CD4-positive, CD25-positive, alpha-beta regulatory T cell (primary cell): ENCODE results near the gene TRIM47. TPM values are rescaled to one million over a fixed set of nuclear protein-coding genes. Genes with fewer than 3 reads are reported as not detected.

ENCODE experiments used
- ATAC-seq, 2 donors: fragments of 150-1000 bp; cut with Tn5 transposase; one replicate each; pipeline ENCODE4 v1.10.0; 2021; ENCODE audit warnings: low read depth in 2 of 2, moderate number of reproducible peaks in 2 of 2, moderate library complexity in 1 of 2
- DNase-seq, 3 donors: peaks; one replicate each; pipeline versions ENCODE4 v3.0.0 to v3.0.0-alpha.2; 2012 to 2022; ENCODE audit warnings: mixed read lengths in 1 of 3
- H3K27ac ChIP-seq: one replicate; pipeline ENCODE4 v1.7.0; 2013; ENCODE audit warnings: mild to moderate bottlenecking, low read length; ENCODE audit not compliant: insufficient read depth, poor library complexity, severe bottlenecking
- H3K27me3 ChIP-seq: one replicate; pipeline ENCODE4 v1.7.0; 2013; ENCODE audit warnings: low read length; ENCODE audit not compliant: control insufficient read depth, insufficient read depth
- H3K36me3 ChIP-seq: one replicate; pipeline ENCODE4 v1.7.0; 2013; ENCODE audit warnings: mild to moderate bottlenecking, low read length, moderate library complexity; ENCODE audit not compliant: control insufficient read depth, insufficient read depth
- H3K4me1 ChIP-seq: 2 replicates; pipeline ENCODE4 v1.7.0; 2013; ENCODE audit warnings: mild to moderate bottlenecking, low read length; ENCODE audit not compliant: insufficient read depth, control insufficient read depth, poor library complexity, severe bottlenecking
- H3K4me3 ChIP-seq: one replicate; pipeline ENCODE4 v1.7.0; 2013; ENCODE audit warnings: low read depth, mild to moderate bottlenecking, low read length, moderate library complexity
- H3K9me3 ChIP-seq, 2 experiments: 1 replicate in 1 of 2; 2 replicates in 1 of 2; pipeline ENCODE4 v1.7.0; 2013; ENCODE audit warnings: low read length in 2 of 2, mild to moderate bottlenecking in 1 of 2, moderate library complexity in 1 of 2; ENCODE audit not compliant: control insufficient read depth in 2 of 2
- H3K27ac Mint-ChIP-seq, 3 donors: one replicate each; pipeline ENCODE4 v1.8.0; 2020 to 2022; ENCODE audit warnings: mild to moderate bottlenecking in 3 of 3, mixed read lengths in 3 of 3, moderate library complexity in 2 of 3
- H3K27me3 Mint-ChIP-seq: one replicate; pipeline ENCODE4 v1.8.0; 2022; ENCODE audit warnings: mild to moderate bottlenecking, mixed read lengths
- H3K36me3 Mint-ChIP-seq: one replicate; pipeline ENCODE4 v1.8.0; 2020; ENCODE audit warnings: mixed read lengths
- H3K4me1 Mint-ChIP-seq, 4 donors: one replicate each; pipeline ENCODE4 v1.8.0; 2020 to 2022; ENCODE audit warnings: mixed read lengths in 4 of 4, mild to moderate bottlenecking in 1 of 4
- H3K4me3 Mint-ChIP-seq, 4 donors: one replicate each; pipeline ENCODE4 v1.8.0; 2020 to 2022; ENCODE audit warnings: mild to moderate bottlenecking in 4 of 4, mixed read lengths in 4 of 4, moderate library complexity in 3 of 4
- H3K9me3 Mint-ChIP-seq, 7 donors: one replicate each; pipeline ENCODE4 v1.8.0; 2020 to 2022; ENCODE audit warnings: mixed read lengths in 7 of 7, mild to moderate bottlenecking in 3 of 7, moderate library complexity in 2 of 7
- polyA plus RNA-seq, 4 donors: library from polyadenylated mRNA; unstranded; fragments of 300-500 nt; fragmentation: Illumina TruSeq; gene quantifications; one replicate each; pipeline ENCODE4 v1.2.3, GENCODE V29; 2021
- total RNA-seq: library from RNA; stranded (reverse); gene quantifications from one replicate; pipeline ENCODE4 v1.2.3, GENCODE V29; 2022

The TRIM47 gene
- total RNA-seq (3.6 TPM), polyA plus RNA-seq (10 to 100 TPM in 3 of 4 donors, 1 to 10 TPM in 1; 8.7 to 16.6 (median 15.8) TPM)

GRCh38 chr17:75878174-75878998 is at the start of gene TRIM47:
TSS of gene TRIM47 (minus strand) at chr17:75878581. CDS start at chr17:75878548, 33 bp downstream.
- Histone ChIP-seq H3K4me1 (peaks cover 42% of the 10 kb centered on the region), H3K27ac (peak within 1 kb of the TSS; percentile 75)

GRCh38 chr17:75927286-75927922 is 49.0 kb upstream of the TRIM47 start:
- Mint-ChIP-seq H3K9me3 (no peaks in the 10 kb centered on the region), H3K27me3 (no peaks in the 10 kb centered on the region), H3K36me3 (peaks cover 4% of the 10 kb centered on the region), H3K27ac (no peak overlapping the region), H3K4me3 (no peak overlapping the region), H3K4me1 (no peaks in the 10 kb centered on the region)
- DNase-seq (peak in 1 of 3 donors; percentile 31), ATAC-seq (no peak)
- no peaks in the 10 kb centered on the region for H3K9me3 ChIP-seq
- H3K4me3 ChIP-seq = no peak overlapping the region
- H3K4me1 ChIP-seq = no peaks in the 10 kb centered on the region
- no peak overlapping the region for H3K27ac ChIP-seq
- H3K36me3 ChIP-seq = no peaks in the 10 kb centered on the region
- no peaks in the 10 kb centered on the region for H3K27me3 ChIP-seq

More at GRCh38 chr17:75878174-75878998, at the start of gene TRIM47:
- DNase-seq (no peak), ATAC-seq (no peak)
- H3K9me3 ChIP-seq = no peaks in the 10 kb centered on the region
- no peaks in the 10 kb centered on the region for H3K36me3 Mint-ChIP-seq
- peak within 1 kb of the TSS; percentile 86 to 96 (median 90) for H3K4me3 Mint-ChIP-seq
- no peaks in the 10 kb centered on the region for H3K27me3 ChIP-seq
- peaks cover 5% of the 10 kb centered on the region for H3K36me3 ChIP-seq
- peaks cover 0 to 46% (median 13%) of the 10 kb centered on the region in 4 donors for H3K4me1 Mint-ChIP-seq
- peak within 1 kb of the TSS; percentile 89 to 97 (median 95) for H3K27ac Mint-ChIP-seq
- H3K27me3 Mint-ChIP-seq = peaks cover 12% of the 10 kb centered on the region
- H3K4me3 ChIP-seq = peak within 1 kb of the TSS; percentile 62
- no peaks in the 10 kb centered on the region for H3K9me3 Mint-ChIP-seq

- no peak for ATAC-seq
- H3K9me3 Mint-ChIP-seq = no peaks in the 10 kb centered on the region
- Histone ChIP-seq H3K4me1 (no peaks in the 10 kb centered on the region), H3K27me3 (no peaks in the 10 kb centered on the region), H3K27ac (no peak overlapping the region), H3K4me3 (no peak overlapping the region), H3K9me3 (no peaks in the 10 kb centered on the region), H3K36me3 (no peaks in the 10 kb centered on the region)
- no peak for DNase-seq
- H3K4me3 Mint-ChIP-seq = no peak overlapping the region
- peaks cover 4% of the 10 kb centered on the region for H3K36me3 Mint-ChIP-seq
- H3K27me3 Mint-ChIP-seq = no peaks in the 10 kb centered on the region
- H3K4me1 Mint-ChIP-seq = no peaks in the 10 kb centered on the region
- no peak overlapping the region for H3K27ac Mint-ChIP-seq
Observed at GRCh38 chr17:75926456-75926855, 48.1 kb upstream of the TRIM47 start.

GRCh38 chr17:75925912-75926311 is 47.5 kb upstream of the TRIM47 start:
- no peaks in the 10 kb centered on the region for H3K4me1 Mint-ChIP-seq
- H3K27me3 Mint-ChIP-seq = no peaks in the 10 kb centered on the region
- H3K27ac Mint-ChIP-seq = no peak overlapping the region
- H3K4me1 ChIP-seq = no peaks in the 10 kb centered on the region
- no peaks in the 10 kb centered on the region for H3K36me3 ChIP-seq
- H3K36me3 Mint-ChIP-seq = peaks cover 4% of the 10 kb centered on the region
- no peak overlapping the region for H3K4me3 Mint-ChIP-seq
- no peak overlapping the region for H3K4me3 ChIP-seq
- H3K27me3 ChIP-seq = no peaks in the 10 kb centered on the region
- ATAC-seq (no peak), DNase-seq (no peak)
- H3K9me3 Mint-ChIP-seq = no peaks in the 10 kb centered on the region
- H3K27ac ChIP-seq = no peak overlapping the region
- no peaks in the 10 kb centered on the region for H3K9me3 ChIP-seq

- Mint-ChIP-seq H3K36me3 (peaks cover 4% of the 10 kb centered on the region), H3K9me3 (no peaks in the 10 kb centered on the region), H3K27ac (no peak overlapping the region), H3K4me1 (no peaks in the 10 kb centered on the region), H3K27me3 (no peaks in the 10 kb centered on the region), H3K4me3 (no peak overlapping the region)
- no peak overlapping the region for H3K27ac ChIP-seq
- H3K27me3 ChIP-seq = no peaks in the 10 kb centered on the region
- no peaks in the 10 kb centered on the region for H3K4me1 ChIP-seq
- DNase-seq (no peak), ATAC-seq (no peak)
- H3K36me3 ChIP-seq = no peaks in the 10 kb centered on the region
- H3K9me3 ChIP-seq = no peaks in the 10 kb centered on the region
- H3K4me3 ChIP-seq = no peak overlapping the region
Observed at GRCh38 chr17:75925103-75925502, 46.7 kb upstream of the TRIM47 start.

GRCh38 chr17:75922963-75923874 is 44.8 kb upstream of the TRIM47 start:
- DNase-seq = no peak
- H3K4me1 Mint-ChIP-seq = no peaks in the 10 kb centered on the region
- H3K4me3 Mint-ChIP-seq = no peak overlapping the region
- no peaks in the 10 kb centered on the region for H3K27me3 Mint-ChIP-seq
- H3K27me3 ChIP-seq = no peaks in the 10 kb centered on the region
- no peaks in the 10 kb centered on the region for H3K36me3 Mint-ChIP-seq
- no peak for ATAC-seq
- H3K9me3 ChIP-seq = no peaks in the 10 kb centered on the region
- no peak overlapping the region for H3K27ac ChIP-seq
- H3K4me1 ChIP-seq = no peaks in the 10 kb centered on the region
- H3K9me3 Mint-ChIP-seq = no peaks in the 10 kb centered on the region
- no peak overlapping the region for H3K27ac Mint-ChIP-seq
- H3K36me3 ChIP-seq = no peaks in the 10 kb centered on the region
- H3K4me3 ChIP-seq = no peak overlapping the region

GRCh38 chr17:75922173-75922961 is 44.0 kb upstream of the TRIM47 start:
- no peaks in the 10 kb centered on the region for H3K27me3 Mint-ChIP-seq

More at GRCh38 chr17:75922173-75922961, 44.0 kb upstream of the TRIM47 start:
- no peak for DNase-seq
- H3K9me3 ChIP-seq = no peaks in the 10 kb centered on the region
- H3K4me1 ChIP-seq = no peaks in the 10 kb centered on the region
- no peak overlapping the region for H3K27ac ChIP-seq
- Mint-ChIP-seq H3K36me3 (no peaks in the 10 kb centered on the region), H3K27ac (peak overlapping the region in 1 of 3 donors; percentile 34), H3K4me3 (no peak overlapping the region), H3K4me1 (peaks cover 0 to 1% (median 0%) of the 10 kb centered on the region in 4 donors), H3K9me3 (no peaks in the 10 kb centered on the region)
- H3K4me3 ChIP-seq = no peak overlapping the region
- H3K27me3 ChIP-seq = no peaks in the 10 kb centered on the region
- ATAC-seq = no peak
- no peaks in the 10 kb centered on the region for H3K36me3 ChIP-seq
